Activated CD8-positive, alpha-beta memory T cell treated with anti-CD3 and anti-CD28 coated beads, Interleukin-2, amount 50 U/mL, for 1 hour (primary cell): ENCODE data around the gene ASB18.

Source experiments
- DNase-seq: peaks from one replicate; pipeline ENCODE4 v3.0.0-alpha.2; 2020; ENCODE audit errors: extremely low read depth

Gene ASB18

GRCh38 chr2:236173729-236174607, 90.2 kb downstream of the ASB18 start:
- DNase-seq, result no peak

DNA sequence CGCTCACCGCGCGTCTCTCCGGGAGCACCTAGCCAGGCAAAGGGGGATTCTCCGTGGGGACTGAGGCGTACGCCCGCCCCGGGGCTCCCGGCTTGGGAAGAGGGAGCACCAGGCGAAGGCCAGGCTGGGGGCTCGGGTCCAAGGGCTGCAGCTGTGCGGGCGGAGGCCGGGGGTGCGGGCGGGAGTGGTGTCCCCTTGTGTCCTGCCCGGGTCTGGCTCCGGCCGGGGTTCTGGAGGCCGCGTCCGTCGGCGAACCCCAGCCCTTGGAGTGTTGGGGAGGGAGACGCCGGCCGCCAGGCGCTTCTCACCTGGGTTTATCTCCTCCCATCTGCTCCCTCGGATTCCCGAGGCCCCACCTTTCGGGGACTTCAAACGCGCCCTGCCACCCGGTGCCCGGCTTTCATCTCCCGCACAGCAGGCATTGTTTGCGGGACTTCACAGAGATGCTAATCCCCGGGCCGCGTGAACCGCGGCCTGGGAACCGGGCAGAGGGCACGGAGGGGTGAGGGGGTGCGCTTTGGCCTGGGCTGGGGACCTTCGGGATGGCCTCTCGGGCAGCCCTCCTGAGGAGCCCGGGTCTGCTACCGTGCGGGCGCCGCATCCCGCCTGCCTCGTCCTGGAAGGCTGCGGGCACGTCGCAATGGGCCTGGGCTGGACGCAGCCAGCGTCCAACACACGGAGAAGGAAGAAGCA, 91.0 kb downstream of the ASB18 start:
- DNase-seq, result no peak

DNA sequence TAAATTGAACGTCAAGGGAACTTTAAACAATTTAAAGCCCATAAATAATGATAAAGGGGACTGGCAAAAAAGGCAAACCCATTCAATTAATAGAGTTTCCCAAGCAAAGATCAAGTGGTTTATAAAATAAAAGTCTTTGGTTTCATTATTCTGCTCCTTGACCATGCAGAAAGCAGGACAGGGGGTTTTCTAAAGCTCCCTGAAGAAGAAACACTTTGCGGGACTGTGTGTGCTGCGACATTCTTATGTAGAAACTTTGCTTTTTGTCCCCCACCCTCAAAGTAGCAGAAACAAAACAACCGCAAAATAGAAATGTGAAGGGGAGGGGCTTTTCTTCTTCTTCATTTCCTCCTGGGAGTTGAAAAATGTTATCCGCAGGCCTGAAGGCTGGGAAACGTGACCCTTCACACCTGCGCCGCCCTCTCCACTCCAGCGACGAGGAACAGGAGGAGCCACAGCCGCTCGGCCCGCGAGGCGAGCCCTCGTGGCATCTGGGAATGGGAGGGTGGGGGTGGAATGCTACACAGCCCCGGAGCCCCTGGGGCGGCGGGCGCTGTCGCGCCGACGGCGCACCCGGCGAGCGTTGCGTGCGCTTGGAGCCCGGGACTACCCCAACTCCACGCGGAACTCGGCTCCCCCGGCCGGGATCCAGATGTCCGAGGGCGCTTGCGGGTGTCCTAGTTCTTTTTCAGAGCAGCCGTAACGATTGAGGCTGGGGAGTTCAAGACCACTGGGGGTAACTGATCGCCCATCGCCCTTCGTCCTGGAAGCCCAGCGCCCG, 91.8 kb downstream of the ASB18 start:
- DNase-seq, result no peak

DNA sequence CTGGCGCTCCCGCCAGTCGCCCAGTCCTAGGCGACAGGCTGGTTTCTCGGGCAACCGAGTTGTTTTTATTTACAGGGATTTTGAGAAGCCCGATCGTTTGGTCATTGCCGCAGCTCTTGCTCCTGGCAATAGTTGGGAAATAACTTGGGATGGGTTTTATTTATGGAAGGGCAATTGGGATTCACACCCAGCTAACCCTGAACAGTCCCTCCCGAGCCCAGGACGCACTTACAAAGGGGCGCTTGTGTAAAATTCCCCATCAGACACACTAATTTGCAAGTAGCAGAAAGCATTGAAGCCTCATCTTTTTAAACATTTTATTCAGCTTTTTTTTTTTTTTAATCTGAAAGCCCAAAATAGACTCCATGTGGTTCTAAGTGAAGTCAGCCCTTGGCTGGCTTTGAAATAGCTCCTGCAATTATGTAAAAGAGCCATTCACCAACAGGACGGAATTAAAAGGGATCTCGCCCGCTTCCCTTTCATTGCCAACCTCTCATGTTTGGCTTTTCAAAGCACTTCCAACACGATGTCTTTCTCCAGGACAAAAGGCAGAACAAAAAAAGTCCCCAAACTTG, 92.4 kb downstream of the ASB18 start:
- DNase-seq, result no peak

- DNase-seq, result no peak
These were observed 93.0 kb downstream of the ASB18 start for GRCh38 chr2:236171181-236171679.

GRCh38 chr2:236170590-236171165, 93.5 kb downstream of the ASB18 start:
- DNase-seq, result no peak

DNA sequence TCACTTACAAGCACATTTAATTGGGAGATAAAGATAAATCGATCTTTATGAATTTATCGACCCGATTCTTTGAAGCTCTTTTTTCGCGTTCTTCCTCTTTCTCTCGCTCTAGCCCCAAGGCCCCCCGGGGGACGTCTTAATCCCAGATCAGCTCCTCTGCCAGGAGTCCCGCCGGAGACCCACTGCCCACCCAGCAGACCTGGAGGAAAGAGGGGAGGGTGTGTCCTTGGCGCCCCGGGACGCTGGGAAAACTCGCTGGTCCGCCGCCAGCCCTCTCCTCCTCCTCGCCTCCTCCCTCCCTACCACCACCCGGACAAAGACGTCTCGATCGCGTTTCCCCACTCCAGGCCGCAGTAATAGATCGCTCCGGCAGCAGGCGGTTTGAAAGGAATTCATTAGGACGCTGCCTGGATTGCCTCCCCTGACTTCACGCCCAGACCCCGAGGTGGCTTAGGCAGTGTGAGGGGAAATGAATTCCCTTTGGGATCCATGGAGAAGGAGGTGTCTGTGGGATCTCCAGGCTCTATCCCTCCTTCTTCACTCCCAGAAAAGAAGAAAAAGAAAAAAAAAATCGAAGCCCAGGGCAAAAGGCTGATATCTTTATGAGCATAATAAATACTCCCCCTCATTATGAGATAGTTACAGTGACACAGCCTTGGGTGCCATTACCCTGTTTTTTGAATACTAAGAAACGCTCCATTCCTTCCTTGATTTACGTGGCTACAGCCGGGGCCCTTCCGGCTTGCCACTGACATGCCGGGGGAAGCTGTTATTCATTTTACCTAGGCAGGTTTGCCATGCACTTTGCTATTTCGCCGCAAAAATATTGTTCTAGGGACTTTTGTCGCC, 94.2 kb downstream of the ASB18 start:
- DNase-seq, result no peak

DNA sequence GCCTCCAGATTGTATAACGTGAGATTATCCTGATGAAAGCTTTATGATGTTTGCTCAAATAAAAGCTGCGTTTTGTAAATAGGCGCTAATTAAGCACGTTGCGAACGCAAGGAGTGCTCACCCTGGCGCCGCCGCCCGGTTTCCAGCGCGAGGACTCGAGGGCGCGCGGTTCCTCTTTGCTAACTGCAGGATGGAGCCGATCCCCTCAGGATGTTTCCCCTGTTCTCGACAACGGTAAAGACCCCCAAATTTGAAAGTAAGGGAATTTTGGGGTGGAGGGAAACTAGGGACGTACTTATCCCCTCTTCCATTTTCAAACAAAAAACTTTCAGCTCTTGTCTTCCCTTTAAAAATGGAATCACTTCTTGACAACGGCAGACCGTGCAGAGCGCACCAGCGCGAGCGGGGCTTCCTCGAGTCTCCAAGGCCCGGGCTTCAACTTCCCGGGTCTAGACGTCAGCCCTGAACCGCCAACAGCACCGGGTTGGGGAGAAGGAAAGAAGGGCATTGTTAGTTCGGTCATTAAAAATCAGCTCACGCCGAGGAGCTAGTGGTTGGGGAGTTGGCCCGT, 95.0 kb downstream of the ASB18 start:
- no peak for DNase-seq

- no peak for DNase-seq
These were observed 95.8 kb downstream of the ASB18 start, which contains the start of gene GBX2 for GRCh38 chr2:236168110-236169080. GBX2 (minus strand) TSS chr2:236168386; CDS start chr2:236167971, 415 bp downstream.

DNA sequence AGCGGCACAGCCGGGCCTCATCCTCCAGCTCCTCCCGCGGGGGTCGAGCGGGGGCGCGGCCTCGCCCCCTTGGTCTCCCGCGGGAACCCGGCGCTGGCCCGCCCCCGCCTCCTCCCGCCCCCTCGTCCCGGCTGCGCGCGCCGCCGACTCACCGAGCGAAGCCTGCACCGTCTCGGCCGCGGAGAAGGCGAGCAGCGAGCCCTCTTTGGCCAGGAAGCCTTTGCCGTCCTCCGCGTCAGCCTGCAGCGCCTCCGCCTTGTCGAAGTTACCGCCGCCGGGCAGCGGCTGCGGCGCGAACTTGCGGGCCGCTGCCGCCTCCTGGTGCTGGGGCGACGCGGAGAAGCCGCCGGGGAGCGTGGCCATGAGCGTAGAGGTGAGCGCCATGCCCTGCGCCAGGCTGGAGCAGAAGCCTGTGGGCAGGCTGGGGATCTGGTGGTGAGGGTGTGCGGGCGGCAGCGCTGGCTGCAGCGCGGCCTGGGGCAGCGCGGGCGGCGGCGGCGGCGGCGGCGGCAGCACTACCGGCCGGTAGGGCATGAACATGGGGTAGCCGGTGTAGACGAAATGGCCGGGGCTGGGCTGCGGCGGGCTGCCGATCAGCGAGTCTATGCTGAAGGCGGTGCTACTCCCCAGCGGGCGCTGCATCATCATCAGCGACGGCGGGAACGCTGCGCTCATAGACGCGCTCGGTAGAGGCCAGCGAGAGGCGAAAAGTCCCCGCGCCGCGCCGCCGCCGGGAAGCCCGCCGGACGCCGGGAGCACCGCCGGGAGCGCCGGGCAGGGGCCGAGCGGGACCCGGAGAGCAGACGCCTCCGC, 96.7 kb downstream of the ASB18 start:
- no peak for DNase-seq

- DNase-seq, result no peak
These were observed 97.4 kb downstream of the ASB18 start for GRCh38 chr2:236166796-236167296.

DNA sequence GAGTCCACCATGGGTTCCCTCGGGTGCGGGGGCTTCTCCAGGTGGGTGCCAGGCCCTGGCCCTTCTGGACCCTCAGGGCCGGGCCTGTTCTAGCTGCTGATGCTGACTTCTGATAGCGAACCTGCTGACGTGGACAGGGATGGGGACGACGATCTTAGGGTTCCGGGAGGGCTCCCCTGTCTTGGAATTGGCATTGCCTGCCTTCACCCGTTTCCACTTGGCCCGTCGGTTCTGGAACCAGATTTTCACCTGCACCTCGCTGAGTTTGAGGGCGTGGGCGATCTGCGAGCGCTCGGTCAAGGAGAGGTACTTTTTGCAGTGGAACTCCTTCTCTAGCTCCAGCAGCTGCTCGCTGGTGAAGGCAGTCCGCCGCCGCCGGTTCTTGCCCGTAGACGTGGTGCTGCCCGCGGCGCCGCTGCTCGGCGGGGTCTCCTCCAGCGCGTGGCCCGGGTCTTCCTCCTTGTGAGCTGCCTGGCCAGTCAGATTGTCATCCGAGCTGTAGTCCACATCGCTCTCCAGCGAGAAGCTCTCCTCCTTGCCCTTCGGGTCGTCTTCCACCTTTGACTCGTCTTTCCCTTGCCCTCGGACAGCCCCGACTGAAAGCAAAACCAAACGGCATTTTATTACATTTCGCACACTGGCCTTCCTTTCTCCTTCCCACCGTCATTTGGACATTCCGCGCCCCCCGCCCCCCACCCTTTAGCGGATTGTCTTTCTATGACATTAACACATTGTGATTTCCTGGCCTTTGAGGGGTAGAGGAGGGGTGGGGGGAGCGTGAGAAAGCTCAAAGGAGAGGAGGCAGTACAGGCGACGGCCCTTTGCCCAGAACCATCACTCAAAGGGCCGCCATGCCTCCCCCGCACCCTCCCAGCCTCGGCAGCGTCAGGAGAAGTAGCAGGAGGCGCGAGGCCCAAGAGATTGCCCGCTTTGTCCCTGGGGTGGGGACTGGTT, 98.1 kb downstream of the ASB18 start:
- no peak for DNase-seq

DNA sequence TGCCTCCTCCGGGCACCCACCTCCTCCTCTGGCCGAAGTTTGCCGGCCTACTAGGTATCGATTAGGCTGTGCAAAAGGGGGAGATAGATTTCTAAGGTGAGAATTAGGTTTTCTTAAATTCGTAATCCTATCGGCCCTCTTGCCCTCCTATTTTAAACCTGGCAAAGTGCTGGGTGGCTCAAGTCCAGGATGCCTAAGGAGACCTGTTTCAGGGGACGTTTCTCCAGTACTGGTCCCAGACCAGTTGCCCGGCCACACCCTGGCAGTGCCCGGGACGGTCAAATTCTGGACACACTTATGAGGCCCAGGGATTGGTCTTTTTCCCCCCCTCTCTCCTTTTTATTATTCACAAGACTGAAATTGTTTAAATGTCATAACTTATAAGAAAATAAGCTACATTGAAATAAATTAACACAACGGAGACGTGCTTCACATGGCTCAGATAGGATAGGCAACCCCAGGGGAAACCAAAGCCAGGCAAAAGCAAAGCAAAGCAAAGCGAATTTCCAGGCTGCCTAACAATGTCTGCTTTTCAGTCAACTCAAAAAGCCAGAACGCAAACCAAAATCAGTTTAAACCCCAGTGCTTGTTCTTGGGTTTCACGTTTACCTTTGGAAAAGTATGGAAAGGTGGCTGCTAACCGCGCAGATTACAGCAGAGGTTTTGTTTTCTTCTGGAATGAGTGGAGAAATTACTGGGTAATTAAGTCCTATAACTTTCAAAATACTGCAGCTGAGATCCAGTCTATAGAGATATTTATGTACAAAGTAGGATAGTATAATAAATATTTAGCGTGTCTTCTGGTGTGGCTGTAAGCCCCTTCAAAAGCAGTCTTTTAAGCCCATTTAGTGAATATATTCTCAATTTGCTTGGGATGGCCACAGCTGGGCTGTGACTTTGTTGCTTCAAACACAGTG, 99.0 kb downstream of the ASB18 start:
- no peak for DNase-seq

- DNase-seq, result no peak
These were observed 99.8 kb downstream of the ASB18 start for GRCh38 chr2:236164201-236164924.
